ENCODE measurements around the gene MS4A3.
"Not testable (repeated sequence)": the region's sequence is repeated elsewhere in the genome, so short reads cannot be mapped to it uniquely, and the experiment has no call there.

Gene MS4A3

DNA sequence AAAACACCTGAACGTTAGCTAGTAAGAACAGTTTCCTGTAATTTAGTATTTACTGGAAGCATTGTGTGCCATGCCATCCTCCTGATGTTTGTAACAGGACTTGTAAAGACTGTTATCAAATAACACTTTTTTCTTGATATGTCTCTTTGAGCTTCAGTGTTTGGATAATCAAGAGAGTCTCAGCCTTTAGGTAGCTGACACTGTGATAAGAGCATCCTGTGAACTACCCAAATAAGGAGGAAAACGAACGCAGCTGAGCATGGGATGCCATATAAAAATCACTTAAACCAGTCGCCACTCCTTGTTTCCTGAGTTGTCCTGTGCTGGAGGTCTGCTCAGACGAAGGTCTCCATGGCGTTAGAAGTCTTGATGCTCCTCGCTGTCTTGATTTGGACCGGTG is 16.4 kb upstream of the MS4A3 start, which contains the start of gene OOSP2:
OOSP2 (plus strand) TSS at position 301 of the 400 bp plus-strand sequence; CDS start at position 352, 51 bp downstream.
- no peaks in the 10 kb centered on the region for H3K9me3 ChIP-seq (ENCODE audit: severe bottlenecking)
- no peaks in the 10 kb centered on the region for H3K4me1 ChIP-seq (ENCODE audit: insufficient read depth, poor library complexity, severe bottlenecking)
- H3K27me3 ChIP-seq (ENCODE audit: insufficient read depth, poor library complexity, severe bottlenecking), result no peaks in the 10 kb centered on the region
- ATAC-seq (ENCODE audit: low read depth), result no peak
- H3K4me3 ChIP-seq (ENCODE audit: severe bottlenecking), result no peak within 1 kb of the TSS
- no peak for DNase-seq (ENCODE audit: low spot score)
- TF ChIP-seq, protein P1, sequence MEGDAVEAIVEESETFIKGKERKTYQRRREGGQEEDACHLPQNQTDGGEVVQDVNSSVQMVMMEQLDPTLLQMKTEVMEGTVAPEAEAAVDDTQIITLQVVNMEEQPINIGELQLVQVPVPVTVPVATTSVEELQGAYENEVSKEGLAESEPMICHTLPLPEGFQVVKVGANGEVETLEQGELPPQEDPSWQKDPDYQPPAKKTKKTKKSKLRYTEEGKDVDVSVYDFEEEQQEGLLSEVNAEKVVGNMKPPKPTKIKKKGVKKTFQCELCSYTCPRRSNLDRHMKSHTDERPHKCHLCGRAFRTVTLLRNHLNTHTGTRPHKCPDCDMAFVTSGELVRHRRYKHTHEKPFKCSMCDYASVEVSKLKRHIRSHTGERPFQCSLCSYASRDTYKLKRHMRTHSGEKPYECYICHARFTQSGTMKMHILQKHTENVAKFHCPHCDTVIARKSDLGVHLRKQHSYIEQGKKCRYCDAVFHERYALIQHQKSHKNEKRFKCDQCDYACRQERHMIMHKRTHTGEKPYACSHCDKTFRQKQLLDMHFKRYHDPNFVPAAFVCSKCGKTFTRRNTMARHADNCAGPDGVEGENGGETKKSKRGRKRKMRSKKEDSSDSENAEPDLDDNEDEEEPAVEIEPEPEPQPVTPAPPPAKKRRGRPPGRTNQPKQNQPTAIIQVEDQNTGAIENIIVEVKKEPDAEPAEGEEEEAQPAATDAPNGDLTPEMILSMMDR (IDR thresholded peaks at IDR 0.05; ENCODE audit: poor library complexity, severe bottlenecking), result no peak
- no peak within 1 kb of the TSS for H3K27ac ChIP-seq (ENCODE audit: poor library complexity, severe bottlenecking)
- H3K36me3 ChIP-seq (ENCODE audit: low read depth), result no peaks in the 10 kb centered on the region

DNA sequence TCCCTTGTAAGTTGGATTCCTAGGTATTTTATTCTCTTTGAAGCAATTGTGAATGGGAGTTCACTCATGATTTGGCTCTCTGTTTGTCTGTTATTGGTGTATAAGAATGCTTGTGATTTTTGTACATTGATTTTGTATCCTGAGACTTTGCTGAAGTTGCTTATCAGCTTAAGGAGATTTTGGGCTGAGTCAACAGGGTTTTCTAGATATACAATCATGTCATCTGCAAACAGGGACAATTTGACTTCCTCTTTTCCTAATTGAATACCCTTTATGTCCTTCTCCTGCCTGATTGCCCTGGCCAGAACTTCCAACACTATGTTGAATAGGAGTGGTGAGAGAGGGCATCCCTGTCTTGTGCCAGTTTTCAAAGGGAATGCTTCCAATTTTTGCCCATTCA is 6.0 kb upstream of the MS4A3 start:
- DNase-seq (ENCODE audit: low spot score); H3K27ac ChIP-seq (ENCODE audit: poor library complexity, severe bottlenecking); H3K4me3 ChIP-seq (ENCODE audit: severe bottlenecking); H3K27me3 ChIP-seq (ENCODE audit: insufficient read depth, poor library complexity, severe bottlenecking); H3K4me1 ChIP-seq (ENCODE audit: insufficient read depth, poor library complexity, severe bottlenecking); H3K36me3 ChIP-seq (ENCODE audit: low read depth); H3K9me3 ChIP-seq (ENCODE audit: severe bottlenecking); ATAC-seq (ENCODE audit: low read depth): not testable (repeated sequence)

DNA sequence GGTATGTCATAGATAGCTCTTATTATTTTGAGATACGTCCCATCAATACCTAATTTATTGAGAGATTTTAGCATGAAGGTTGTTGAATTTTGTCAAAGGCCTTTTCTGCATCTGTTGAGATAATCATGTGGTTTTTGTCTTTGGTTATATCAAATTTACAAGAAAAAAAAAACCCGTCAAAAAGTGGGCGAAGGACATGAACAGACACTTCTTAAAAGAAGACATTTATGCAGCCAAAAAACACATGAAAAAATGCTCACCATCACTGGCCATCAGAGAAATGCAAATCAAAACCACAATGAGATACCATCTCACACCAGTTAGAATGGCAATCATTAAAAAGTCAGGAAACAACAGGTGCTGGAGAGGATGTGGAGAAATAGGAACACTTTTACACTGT is 5.6 kb upstream of the MS4A3 start:
- not testable (repeated sequence) for H3K27ac ChIP-seq (ENCODE audit: poor library complexity, severe bottlenecking); ATAC-seq (ENCODE audit: low read depth); H3K27me3 ChIP-seq (ENCODE audit: insufficient read depth, poor library complexity, severe bottlenecking); DNase-seq (ENCODE audit: low spot score); H3K4me3 ChIP-seq (ENCODE audit: severe bottlenecking); H3K4me1 ChIP-seq (ENCODE audit: insufficient read depth, poor library complexity, severe bottlenecking); H3K9me3 ChIP-seq (ENCODE audit: severe bottlenecking); H3K36me3 ChIP-seq (ENCODE audit: low read depth)

DNA sequence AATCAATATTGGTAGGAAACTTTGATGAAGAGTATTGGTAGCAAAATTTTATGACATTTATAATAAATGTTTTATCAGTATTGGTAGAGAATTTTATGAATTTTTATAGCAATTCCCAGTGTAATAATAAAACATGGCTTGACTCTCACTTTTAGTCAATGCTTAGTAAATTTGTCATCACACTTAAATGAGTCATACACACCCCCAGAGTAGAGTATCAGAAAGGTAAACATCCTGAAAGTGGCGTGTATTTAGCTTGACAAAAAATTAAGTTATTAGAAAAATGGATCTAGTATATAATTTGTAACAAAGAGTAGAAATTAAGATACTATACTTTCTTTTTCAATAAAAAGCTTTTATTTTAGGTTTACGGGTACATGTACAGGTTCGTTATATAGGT is 2.6 kb downstream of the MS4A3 start:
- Histone ChIP-seq H3K9me3 (ENCODE audit: severe bottlenecking) (no peaks in the 10 kb centered on the region), H3K27ac (ENCODE audit: poor library complexity, severe bottlenecking) (no peak overlapping the region), H3K4me3 (ENCODE audit: severe bottlenecking) (no peak overlapping the region), H3K27me3 (ENCODE audit: insufficient read depth, poor library complexity, severe bottlenecking) (peaks cover 3% of the 10 kb centered on the region), H3K36me3 (ENCODE audit: low read depth) (no peaks in the 10 kb centered on the region), H3K4me1 (ENCODE audit: insufficient read depth, poor library complexity, severe bottlenecking) (no peaks in the 10 kb centered on the region)
- TF ChIP-seq, protein P1 (IDR thresholded peaks at IDR 0.05; ENCODE audit: poor library complexity, severe bottlenecking), result no peak
- 0 out of 3 replicates have a peak, but pooled peaks have one; percentile 41 for ATAC-seq (ENCODE audit: low read depth)
- no peak for DNase-seq (ENCODE audit: low spot score)

DNA sequence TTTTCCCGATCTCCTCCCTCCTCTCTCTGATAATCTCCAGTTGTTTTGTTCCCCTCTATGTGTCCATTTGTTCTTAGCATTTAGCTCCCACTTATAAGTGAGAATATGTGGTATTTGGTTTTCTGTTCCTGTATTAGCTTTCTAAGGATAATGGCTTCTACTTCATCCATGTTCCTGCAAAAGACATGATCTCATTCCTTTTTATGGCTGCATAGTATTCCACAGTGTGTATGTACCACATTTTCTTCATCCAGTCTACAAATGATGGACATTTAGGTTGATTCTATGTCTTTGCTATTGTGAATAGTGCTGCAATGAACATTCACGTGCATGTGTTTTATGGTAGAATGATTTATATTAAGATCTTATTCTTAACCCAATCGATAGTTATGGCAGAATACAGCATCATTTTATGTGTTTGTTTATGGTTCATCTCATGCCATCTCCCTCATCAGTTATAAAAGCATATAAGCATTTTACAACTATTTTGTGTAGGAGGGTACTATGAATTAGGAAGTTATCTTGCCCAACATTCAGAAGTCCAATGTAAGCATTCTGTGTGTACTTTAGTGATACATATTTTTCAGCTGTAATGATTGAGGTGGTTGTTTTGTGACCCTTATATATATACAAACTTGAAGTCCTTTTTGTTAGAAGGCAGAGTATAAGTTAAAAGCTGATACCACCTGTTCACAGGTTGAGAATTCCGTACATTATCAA is 3.2 kb downstream of the MS4A3 start:
- H3K27ac ChIP-seq (ENCODE audit: poor library complexity, severe bottlenecking), result no peak overlapping the region
- DNase-seq (ENCODE audit: low spot score) (no peak), ATAC-seq (ENCODE audit: low read depth) (no peak)
- H3K27me3 ChIP-seq (ENCODE audit: insufficient read depth, poor library complexity, severe bottlenecking), result peaks cover 3% of the 10 kb centered on the region
- H3K36me3 ChIP-seq (ENCODE audit: low read depth), result no peaks in the 10 kb centered on the region
- H3K9me3 ChIP-seq (ENCODE audit: severe bottlenecking), result no peaks in the 10 kb centered on the region
- TF ChIP-seq, protein P1 (IDR thresholded peaks at IDR 0.05; ENCODE audit: poor library complexity, severe bottlenecking), result no peak
- H3K4me3 ChIP-seq (ENCODE audit: severe bottlenecking), result no peak overlapping the region
- H3K4me1 ChIP-seq (ENCODE audit: insufficient read depth, poor library complexity, severe bottlenecking), result no peaks in the 10 kb centered on the region

DNA sequence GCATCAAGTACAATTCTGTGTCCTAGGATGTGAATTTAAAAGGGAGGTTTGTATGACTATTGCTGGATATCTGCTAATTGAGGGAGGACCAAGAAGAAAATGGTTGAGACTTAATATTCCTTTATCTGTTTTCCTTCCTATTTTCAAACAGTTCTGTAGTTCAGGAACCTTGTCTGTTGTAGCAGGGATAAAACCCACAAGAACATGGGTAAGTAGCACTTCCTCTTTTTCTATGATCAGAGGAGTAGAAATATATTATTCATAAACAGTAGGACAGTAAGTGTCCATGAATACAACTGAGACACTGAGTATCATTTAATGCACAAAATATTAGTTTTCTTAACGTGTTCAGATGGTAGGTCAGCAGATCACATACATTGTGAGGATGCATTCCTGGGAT is 7.6 kb downstream of the MS4A3 start:
- Histone ChIP-seq H3K4me1 (ENCODE audit: insufficient read depth, poor library complexity, severe bottlenecking) (no peaks in the 10 kb centered on the region), H3K36me3 (ENCODE audit: low read depth) (no peaks in the 10 kb centered on the region), H3K27ac (ENCODE audit: poor library complexity, severe bottlenecking) (no peak overlapping the region), H3K27me3 (ENCODE audit: insufficient read depth, poor library complexity, severe bottlenecking) (no peaks in the 10 kb centered on the region), H3K4me3 (ENCODE audit: severe bottlenecking) (no peak overlapping the region), H3K9me3 (ENCODE audit: severe bottlenecking) (no peaks in the 10 kb centered on the region)
- no peak for DNase-seq (ENCODE audit: low spot score)
- TF ChIP-seq, protein P1 (IDR thresholded peaks at IDR 0.05; ENCODE audit: poor library complexity, severe bottlenecking), result no peak
- no peak for ATAC-seq (ENCODE audit: low read depth)
